ENCODE data around the gene BRSK2. TPM values are rescaled to one million over a fixed set of nuclear protein-coding genes. Genes with fewer than 3 reads are reported as not detected.

Gene BRSK2
- total RNA-seq, 1 donor: under 0.01 TPM

GRCh38 chr11:1350086-1350725 lies 39.5 kb upstream of the BRSK2 start:
- TF ChIP-seq CTCF (IDR thresholded peaks at IDR 0.05; ENCODE audit: insufficient read depth, low read depth, low read length): no peak
- H3K4me3 ChIP-seq (ENCODE audit: low read depth, low read length): no peak overlapping the region
- no peak for DNase-seq (ENCODE audit: low read depth)

DNA sequence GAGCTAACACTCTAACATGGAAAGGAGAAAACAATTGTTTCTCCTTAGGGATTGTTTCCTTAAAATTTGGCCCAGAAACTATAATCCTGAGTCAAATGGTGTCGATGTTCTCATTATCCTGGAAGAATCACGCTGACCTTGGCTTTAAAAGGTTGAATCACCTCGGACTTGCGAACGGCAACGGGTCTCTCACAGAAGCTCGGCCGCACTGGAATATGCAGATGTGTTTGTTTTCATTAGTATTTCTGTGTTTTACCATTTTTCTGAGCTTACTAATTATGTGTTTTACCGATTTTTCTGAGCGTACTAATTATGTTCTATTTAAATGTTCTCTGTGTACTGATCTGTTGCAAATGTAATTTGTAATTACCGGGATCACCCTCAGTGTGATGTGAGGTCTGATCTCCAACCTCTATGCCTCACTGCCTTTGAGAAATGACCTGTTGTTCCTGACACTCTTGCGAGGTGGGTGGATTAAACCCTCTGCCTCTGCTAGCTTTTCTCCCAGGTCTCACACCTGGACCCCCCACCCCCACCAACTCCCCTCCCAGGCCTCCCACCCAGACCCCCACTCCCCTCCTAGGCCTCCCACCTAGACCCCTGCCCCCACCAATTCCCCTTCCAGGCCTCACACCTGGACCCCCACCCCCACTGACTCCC lies 38.3 kb upstream of the BRSK2 start:
- no peak for TF ChIP-seq CTCF (IDR thresholded peaks at IDR 0.05; ENCODE audit: insufficient read depth, low read depth, low read length)
- H3K4me3 ChIP-seq (ENCODE audit: low read depth, low read length): no peak overlapping the region
- no peak for DNase-seq (ENCODE audit: low read depth)

DNA sequence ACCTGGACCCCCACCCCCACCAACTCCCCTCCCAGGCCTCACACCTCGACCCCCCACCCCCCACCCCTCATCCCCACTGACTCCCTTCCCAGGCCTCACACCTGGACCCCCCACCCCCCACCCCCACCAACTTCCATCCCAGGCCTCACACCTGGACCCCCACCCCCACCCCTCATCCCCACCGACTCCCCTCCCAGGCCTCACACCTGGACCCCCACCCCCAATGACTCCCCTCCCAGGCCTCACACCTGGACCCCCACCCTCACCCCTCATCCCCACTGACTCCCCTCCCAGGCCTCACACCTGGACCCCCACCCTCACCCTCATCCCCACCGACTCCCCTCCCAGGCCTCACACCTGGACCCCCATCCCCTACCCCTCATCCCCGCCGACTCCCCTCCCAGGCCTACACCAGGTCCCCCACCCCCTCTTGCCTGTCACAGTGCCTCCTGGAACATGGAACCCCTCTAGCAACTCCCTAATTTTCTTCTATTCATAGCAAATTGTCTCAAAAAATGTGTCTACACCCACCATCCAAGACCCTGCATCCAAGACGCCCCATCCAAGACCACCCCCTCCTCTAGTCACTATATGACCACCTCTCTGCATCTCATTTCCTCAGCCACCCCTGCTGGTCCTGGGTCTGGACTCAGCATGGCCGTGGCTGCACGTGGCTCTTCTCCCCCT lies 36.9 kb upstream of the BRSK2 start:
- no peak overlapping the region for H3K4me3 ChIP-seq (ENCODE audit: low read depth, low read length)
- TF ChIP-seq CTCF (IDR thresholded peaks at IDR 0.05; ENCODE audit: insufficient read depth, low read depth, low read length): no peak
- DNase-seq (ENCODE audit: low read depth): no peak

DNA sequence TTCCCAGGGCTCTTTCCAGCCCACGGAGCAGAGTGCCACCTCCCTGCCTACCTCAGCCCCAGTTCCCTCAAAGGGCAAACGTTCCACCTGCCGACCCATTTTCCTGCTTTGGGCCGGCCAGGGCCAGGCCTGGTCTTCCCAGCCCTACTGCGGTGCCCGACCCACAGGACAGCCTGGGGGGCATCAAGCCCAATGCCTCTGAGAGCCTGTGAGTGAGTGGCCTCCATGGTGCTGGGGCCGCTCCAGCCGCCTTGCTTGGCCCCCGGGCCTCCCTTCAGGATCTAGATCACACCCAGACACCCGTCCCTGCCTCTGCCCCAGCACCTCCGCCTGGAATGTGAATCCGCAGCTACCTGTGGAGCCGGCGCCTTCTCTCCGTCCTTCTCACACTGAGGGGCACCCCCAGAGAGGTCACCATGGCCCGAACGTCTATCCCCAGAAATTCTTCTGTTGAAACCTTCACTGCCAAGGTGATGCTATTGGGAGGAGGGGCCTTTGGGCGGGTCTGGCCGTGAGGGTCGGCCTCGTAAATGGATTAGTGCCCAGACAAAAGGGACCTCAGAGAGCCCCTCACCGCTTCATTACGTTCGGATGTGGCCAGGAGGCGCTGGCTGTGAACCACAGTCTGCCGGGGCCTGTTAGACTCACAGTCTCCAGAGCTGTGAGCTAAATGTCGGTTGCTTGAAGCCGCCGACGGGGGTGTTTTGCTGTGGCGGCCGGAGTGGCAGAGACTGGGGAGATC lies 36.2 kb upstream of the BRSK2 start:
- no peak for TF ChIP-seq CTCF (IDR thresholded peaks at IDR 0.05; ENCODE audit: insufficient read depth, low read depth, low read length)
- no peak for DNase-seq (ENCODE audit: low read depth)

GRCh38 chr11:1354125-1354938 lies 35.4 kb upstream of the BRSK2 start:
- no peak for TF ChIP-seq CTCF (IDR thresholded peaks at IDR 0.05; ENCODE audit: insufficient read depth, low read depth, low read length)
- no peak overlapping the region for H3K4me3 ChIP-seq (ENCODE audit: low read depth, low read length)
- DNase-seq (ENCODE audit: low read depth): no peak

More for the DNA sequence above, 36.2 kb upstream of the BRSK2 start:
- H3K4me3 ChIP-seq (ENCODE audit: low read depth, low read length): no peak overlapping the region

- no peak for TF ChIP-seq CTCF (IDR thresholded peaks at IDR 0.05; ENCODE audit: insufficient read depth, low read depth, low read length)
- no peak for DNase-seq (ENCODE audit: low read depth)
- no peak overlapping the region for H3K4me3 ChIP-seq (ENCODE audit: low read depth, low read length)
Measured at GRCh38 chr11:1356007-1356435, 33.7 kb upstream of the BRSK2 start.

Data from fibroblast of villous mesenchyme (primary cell).